ENCODE results near the gene UBA1. TPM values are rescaled to one million over a fixed set of nuclear protein-coding genes. Genes with fewer than 3 reads are reported as not detected.

The UBA1 gene
- total RNA-seq, 1 donor from 2014 or later: 350 TPM

GRCh38 chrX:47198026-47198686 is 4.5 kb downstream of the UBA1 start:
- H3K27me3 Mint-ChIP-seq (ENCODE audit: low read depth): no peaks in the 10 kb centered on the region
- TF ChIP-seq CTCF (IDR thresholded peaks at IDR 0.05; ENCODE audit: unreplicated experiment): no peak
- peaks cover 53% of the 10 kb centered on the region for H3K4me1 Mint-ChIP-seq
- peak overlapping the region; percentile 20 for H3K4me3 Mint-ChIP-seq
- H3K9me3 Mint-ChIP-seq: no peaks in the 10 kb centered on the region
- no peak for DNase-seq (ENCODE audit: low spot score in 2 of 2, unreplicated experiment in 2 of 2)
- H3K27ac Mint-ChIP-seq: peak overlapping the region; percentile 100
- H3K36me3 Mint-ChIP-seq: peaks cover 48% of the 10 kb centered on the region

GRCh38 chrX:47198687-47199080 is 5.1 kb downstream of the UBA1 start:
- H3K4me3 Mint-ChIP-seq: peak overlapping the region; percentile 20
- peaks cover 51% of the 10 kb centered on the region for H3K36me3 Mint-ChIP-seq
- TF ChIP-seq CTCF (IDR thresholded peaks at IDR 0.05; ENCODE audit: unreplicated experiment): no peak
- H3K9me3 Mint-ChIP-seq: no peaks in the 10 kb centered on the region
- H3K4me1 Mint-ChIP-seq: peaks cover 49% of the 10 kb centered on the region
- no peaks in the 10 kb centered on the region for H3K27me3 Mint-ChIP-seq (ENCODE audit: low read depth)
- H3K27ac Mint-ChIP-seq: peak overlapping the region; percentile 56
- DNase-seq (ENCODE audit: low spot score in 2 of 2, unreplicated experiment in 2 of 2): no peak

- no peak for TF ChIP-seq CTCF (IDR thresholded peaks at IDR 0.05; ENCODE audit: unreplicated experiment)
- Mint-ChIP-seq H3K4me3 (no peak overlapping the region), H3K27me3 (ENCODE audit: low read depth) (no peaks in the 10 kb centered on the region), H3K9me3 (no peaks in the 10 kb centered on the region), H3K4me1 (peaks cover 46% of the 10 kb centered on the region), H3K27ac (no peak overlapping the region), H3K36me3 (peaks cover 54% of the 10 kb centered on the region)
- no peak for DNase-seq (ENCODE audit: low spot score in 2 of 2, unreplicated experiment in 2 of 2)
Measured at GRCh38 chrX:47199286-47199685, 5.7 kb downstream of the UBA1 start.

GRCh38 chrX:47200385-47201150 is 6.9 kb downstream of the UBA1 start:
- Mint-ChIP-seq H3K27ac (no peak overlapping the region), H3K4me1 (peaks cover 33% of the 10 kb centered on the region), H3K36me3 (peaks cover 61% of the 10 kb centered on the region), H3K4me3 (no peak overlapping the region), H3K27me3 (ENCODE audit: low read depth) (no peaks in the 10 kb centered on the region), H3K9me3 (no peaks in the 10 kb centered on the region)
- TF ChIP-seq CTCF (IDR thresholded peaks at IDR 0.05; ENCODE audit: unreplicated experiment): no peak
- no peak for DNase-seq (ENCODE audit: low spot score in 2 of 2, unreplicated experiment in 2 of 2)

- Mint-ChIP-seq H3K36me3 (peaks cover 68% of the 10 kb centered on the region), H3K27me3 (ENCODE audit: low read depth) (no peaks in the 10 kb centered on the region), H3K4me1 (peaks cover 25% of the 10 kb centered on the region), H3K9me3 (no peaks in the 10 kb centered on the region), H3K4me3 (no peak overlapping the region), H3K27ac (no peak overlapping the region)
- no peak for TF ChIP-seq CTCF (IDR thresholded peaks at IDR 0.05; ENCODE audit: unreplicated experiment)
- DNase-seq (ENCODE audit: low spot score in 2 of 2, unreplicated experiment in 2 of 2): no peak
Measured at GRCh38 chrX:47201345-47201944, 7.8 kb downstream of the UBA1 start.
